ENCODE results near the gene NKIRAS1. TPM values are rescaled to one million over a fixed set of nuclear protein-coding genes. Genes with fewer than 3 reads are reported as not detected.
A peak's percentile ranks its signal among the peaks of the same experiment; 100 is the strongest.

Gene NKIRAS1
- polyA plus RNA-seq, 3 donors: 0.69 to 2.0 (median 1.9) TPM

DNA sequence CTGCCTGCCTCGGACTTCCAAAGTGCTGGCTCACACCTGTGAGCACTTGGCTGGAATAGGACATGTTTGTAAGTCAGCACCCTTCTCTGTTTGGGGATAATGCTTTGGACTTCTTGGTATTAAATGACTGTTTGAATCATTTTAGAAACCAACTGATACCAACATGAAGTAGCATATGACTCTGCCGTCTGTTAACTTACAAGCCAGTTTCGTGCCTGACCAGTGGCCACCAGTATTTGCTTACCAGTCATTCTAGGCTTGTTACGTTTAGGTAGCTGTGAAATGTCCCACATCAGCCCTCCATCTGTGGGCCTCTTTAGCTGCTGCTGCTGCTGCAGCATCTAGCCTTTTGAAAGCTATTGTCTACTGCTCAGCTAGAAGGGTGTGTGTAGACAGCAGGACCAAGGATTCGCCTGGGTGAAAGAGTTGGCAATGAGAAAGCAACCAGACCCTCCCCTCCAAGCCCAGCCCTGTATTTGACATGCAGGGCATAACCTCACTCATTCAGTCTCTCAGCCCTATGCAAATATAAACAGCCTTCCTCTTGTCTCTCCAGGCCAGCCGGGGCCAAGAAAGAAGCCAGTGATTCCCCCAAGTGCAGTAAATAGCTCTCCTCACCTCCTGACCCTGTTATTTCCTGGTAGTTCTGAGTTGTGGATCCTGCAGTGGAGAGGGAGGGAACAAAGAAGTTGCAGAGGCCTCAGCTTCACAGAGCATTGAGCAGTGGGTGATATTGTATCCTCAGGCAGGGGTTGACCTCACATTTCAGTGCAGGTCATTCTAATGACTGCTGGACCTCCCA, 51.0 kb downstream of the NKIRAS1 start:
- Histone ChIP-seq H4K20me1 (ENCODE audit: insufficient read depth, low read length) (peaks cover 93% of the 10 kb centered on the region), H3K79me2 (ENCODE audit: insufficient read depth, low read length) (peaks cover 68% of the 10 kb centered on the region), H3K9ac (ENCODE audit: insufficient read depth, low read length, poor library complexity, severe bottlenecking) (no peak overlapping the region), H3K36me3 (replicated peaks in 1 of 2; ENCODE audit: control insufficient read depth in 1 of 2, insufficient read depth in 2 of 2, low read length in 2 of 2) (peaks cover 0 to 14% of the 10 kb centered on the region in 2 donors), H3K4me1 (ENCODE audit: control insufficient read depth in 1 of 2, insufficient read depth in 2 of 2, low read length in 2 of 2) (peaks cover 0 to 6% of the 10 kb centered on the region in 2 donors), H3K4me3 (replicated peaks in 1 of 3; ENCODE audit: low read depth in 2 of 3, low read length in 3 of 3) (no peak overlapping the region), H3K27me3 (ENCODE audit: control insufficient read depth in 2 of 2, insufficient read depth in 2 of 2, low read length in 2 of 2) (no peaks in the 10 kb centered on the region), H3K27ac (ENCODE audit: low read depth in 1 of 2, low read length in 2 of 2) (no peak overlapping the region), H2AFZ (ENCODE audit: insufficient read depth, low read depth, low read length, poor library complexity, severe bottlenecking) (no peak overlapping the region), H3K4me2 (replicated peaks; ENCODE audit: extremely low read depth, low read length, poor library complexity, severe bottlenecking) (no peak overlapping the region), H3K9me3 (replicated peaks in 1 of 2; ENCODE audit: control insufficient read depth in 1 of 2, insufficient read depth in 1 of 2, low read length in 2 of 2) (no peaks in the 10 kb centered on the region)
- DNase-seq: no peak
- no peak overlapping the region for H3K4me3 Mint-ChIP-seq
- peaks cover 16% of the 10 kb centered on the region for H3K4me1 Mint-ChIP-seq
- peaks cover 0 to 3% (median 0%) of the 10 kb centered on the region in 7 donors for H3K9me3 Mint-ChIP-seq
- 100% methylated on average over 3 of the region's 6 CpGs for WGBS (ENCODE audit: insufficient coverage)
- H3K27ac Mint-ChIP-seq: peak overlapping the region in 4 of 7 donors; percentile 5 to 68 (median 46)
- no peaks in the 10 kb centered on the region for H3K27me3 Mint-ChIP-seq (ENCODE audit: low read depth in 3 of 3)
- TF ChIP-seq, protein P1, sequence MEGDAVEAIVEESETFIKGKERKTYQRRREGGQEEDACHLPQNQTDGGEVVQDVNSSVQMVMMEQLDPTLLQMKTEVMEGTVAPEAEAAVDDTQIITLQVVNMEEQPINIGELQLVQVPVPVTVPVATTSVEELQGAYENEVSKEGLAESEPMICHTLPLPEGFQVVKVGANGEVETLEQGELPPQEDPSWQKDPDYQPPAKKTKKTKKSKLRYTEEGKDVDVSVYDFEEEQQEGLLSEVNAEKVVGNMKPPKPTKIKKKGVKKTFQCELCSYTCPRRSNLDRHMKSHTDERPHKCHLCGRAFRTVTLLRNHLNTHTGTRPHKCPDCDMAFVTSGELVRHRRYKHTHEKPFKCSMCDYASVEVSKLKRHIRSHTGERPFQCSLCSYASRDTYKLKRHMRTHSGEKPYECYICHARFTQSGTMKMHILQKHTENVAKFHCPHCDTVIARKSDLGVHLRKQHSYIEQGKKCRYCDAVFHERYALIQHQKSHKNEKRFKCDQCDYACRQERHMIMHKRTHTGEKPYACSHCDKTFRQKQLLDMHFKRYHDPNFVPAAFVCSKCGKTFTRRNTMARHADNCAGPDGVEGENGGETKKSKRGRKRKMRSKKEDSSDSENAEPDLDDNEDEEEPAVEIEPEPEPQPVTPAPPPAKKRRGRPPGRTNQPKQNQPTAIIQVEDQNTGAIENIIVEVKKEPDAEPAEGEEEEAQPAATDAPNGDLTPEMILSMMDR (IDR thresholded peaks at IDR 0.05): no peak
- peaks cover 28% of the 10 kb centered on the region in 2 donors for H3K36me3 Mint-ChIP-seq
- intact Hi-C loops (cut with micrococcal nuclease): no loop called here

DNA sequence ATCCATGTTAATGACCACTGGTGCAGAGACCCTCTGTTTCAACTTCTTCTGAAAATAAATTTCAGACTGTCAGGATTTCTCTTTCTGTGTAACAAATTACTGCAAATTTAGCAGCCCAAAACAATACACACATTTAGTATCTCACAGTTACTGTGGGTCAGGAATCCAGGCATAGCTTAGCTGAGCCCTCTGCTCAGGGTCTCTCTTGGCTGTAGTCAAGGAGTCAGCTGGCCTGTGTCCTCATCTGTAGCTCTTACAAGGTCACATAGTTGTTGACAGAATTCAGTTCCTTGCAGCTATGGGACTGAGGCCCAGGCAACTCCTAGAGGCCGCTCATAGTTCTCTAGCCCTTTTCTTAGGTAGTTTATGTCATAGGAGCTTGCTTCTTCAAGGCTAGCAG, 51.9 kb downstream of the NKIRAS1 start:
- Histone ChIP-seq H3K4me2 (replicated peaks; ENCODE audit: extremely low read depth, low read length, poor library complexity, severe bottlenecking) (no peak overlapping the region), H3K79me2 (ENCODE audit: insufficient read depth, low read length) (peaks cover 72% of the 10 kb centered on the region), H3K4me3 (replicated peaks in 1 of 3; ENCODE audit: low read depth in 2 of 3, low read length in 3 of 3) (no peak overlapping the region), H3K36me3 (replicated peaks in 1 of 2; ENCODE audit: control insufficient read depth in 1 of 2, insufficient read depth in 2 of 2, low read length in 2 of 2) (peaks cover 0 to 14% of the 10 kb centered on the region in 2 donors), H3K9me3 (replicated peaks in 1 of 2; ENCODE audit: control insufficient read depth in 1 of 2, insufficient read depth in 1 of 2, low read length in 2 of 2) (no peaks in the 10 kb centered on the region), H2AFZ (ENCODE audit: insufficient read depth, low read depth, low read length, poor library complexity, severe bottlenecking) (no peak overlapping the region), H3K27ac (ENCODE audit: low read depth in 1 of 2, low read length in 2 of 2) (no peak overlapping the region), H4K20me1 (ENCODE audit: insufficient read depth, low read length) (peaks cover 97% of the 10 kb centered on the region), H3K4me1 (ENCODE audit: control insufficient read depth in 1 of 2, insufficient read depth in 2 of 2, low read length in 2 of 2) (peaks cover 0 to 6% of the 10 kb centered on the region in 2 donors), H3K27me3 (ENCODE audit: control insufficient read depth in 2 of 2, insufficient read depth in 2 of 2, low read length in 2 of 2) (no peaks in the 10 kb centered on the region), H3K9ac (ENCODE audit: insufficient read depth, low read length, poor library complexity, severe bottlenecking) (no peak overlapping the region)
- WGBS (ENCODE audit: insufficient coverage): no CpG with 5 or more reads among the region's 1 CpG
- Mint-ChIP-seq H3K36me3 (peaks cover 28 to 31% of the 10 kb centered on the region in 2 donors), H3K27ac (peak overlapping the region in 4 of 7 donors; percentile 3 to 41 (median 10)), H3K4me3 (no peak overlapping the region), H3K4me1 (peaks cover 17% of the 10 kb centered on the region), H3K9me3 (peaks cover 0 to 2% (median 0%) of the 10 kb centered on the region in 7 donors), H3K27me3 (ENCODE audit: low read depth in 3 of 3) (no peaks in the 10 kb centered on the region)
- TF ChIP-seq, protein P1 (IDR thresholded peaks at IDR 0.05): no peak
- DNase-seq: no peak
- intact Hi-C loops (cut with micrococcal nuclease): no loop called here

Measured in CD14-positive monocyte (primary cell).